ENCODE data around the gene STIP1. TPM values are rescaled to one million over a fixed set of nuclear protein-coding genes. Genes with fewer than 3 reads are reported as not detected.

STIP1 gene
- total RNA-seq, 1 donor from 2014 or later = 108 TPM

- Mint-ChIP-seq H3K4me3 (ENCODE audit: unreplicated experiment) (no peak overlapping the region), H3K36me3 (ENCODE audit: low read depth) (peaks cover 12% of the 10 kb centered on the region), H3K9me3 (ENCODE audit: low read depth) (no peaks in the 10 kb centered on the region), H3K27me3 (ENCODE audit: low read depth) (no peaks in the 10 kb centered on the region), H3K4me1 (ENCODE audit: low read depth) (peaks cover 37% of the 10 kb centered on the region), H3K27ac (ENCODE audit: unreplicated experiment) (peak overlapping the region; percentile 15)
- DNase-seq (ENCODE audit: low spot score) = no peak
- no peak for TF ChIP-seq CTCF (IDR thresholded peaks at IDR 0.05)
These were observed 53.0 kb downstream of the STIP1 start for GRCh38 chr11:64238999-64239398.

- H3K27me3 Mint-ChIP-seq (ENCODE audit: low read depth) = no peaks in the 10 kb centered on the region
These were observed 53.9 kb downstream of the STIP1 start for GRCh38 chr11:64239662-64240434.

GRCh38 chr11:64240435-64241240, 54.7 kb downstream of the STIP1 start, which contains the start of gene FKBP2:
Gene FKBP2, plus strand, starts transcription at chr11:64241095. Its CDS starts 1,293 bp downstream, at chr11:64242388.
- peaks cover 12% of the 10 kb centered on the region for H3K36me3 Mint-ChIP-seq (ENCODE audit: low read depth)
- DNase-seq (ENCODE audit: low spot score) = peak; percentile 99
- peaks cover 38% of the 10 kb centered on the region for H3K4me1 Mint-ChIP-seq (ENCODE audit: low read depth)
- no peaks in the 10 kb centered on the region for H3K9me3 Mint-ChIP-seq (ENCODE audit: low read depth)
- peak within 1 kb of the TSS; percentile 95 for H3K27ac Mint-ChIP-seq (ENCODE audit: unreplicated experiment)
- peak within 1 kb of the TSS; percentile 87 for H3K4me3 Mint-ChIP-seq (ENCODE audit: unreplicated experiment)
- no peak for TF ChIP-seq CTCF (IDR thresholded peaks at IDR 0.05)
- no peaks in the 10 kb centered on the region for H3K27me3 Mint-ChIP-seq (ENCODE audit: low read depth)

More at GRCh38 chr11:64239662-64240434, 53.9 kb downstream of the STIP1 start:
- Mint-ChIP-seq H3K27ac (ENCODE audit: unreplicated experiment) (peak overlapping the region; percentile 95), H3K36me3 (ENCODE audit: low read depth) (peaks cover 12% of the 10 kb centered on the region), H3K4me3 (ENCODE audit: unreplicated experiment) (peak overlapping the region; percentile 87), H3K4me1 (ENCODE audit: low read depth) (peaks cover 41% of the 10 kb centered on the region), H3K9me3 (ENCODE audit: low read depth) (no peaks in the 10 kb centered on the region)
- DNase-seq (ENCODE audit: low spot score) = no peak
- no peak for TF ChIP-seq CTCF (IDR thresholded peaks at IDR 0.05)

- no peak for TF ChIP-seq CTCF (IDR thresholded peaks at IDR 0.05)
- Mint-ChIP-seq H3K27ac (ENCODE audit: unreplicated experiment) (peak overlapping the region; percentile 95), H3K9me3 (ENCODE audit: low read depth) (no peaks in the 10 kb centered on the region), H3K36me3 (ENCODE audit: low read depth) (peaks cover 12% of the 10 kb centered on the region), H3K4me1 (ENCODE audit: low read depth) (peaks cover 37% of the 10 kb centered on the region), H3K27me3 (ENCODE audit: low read depth) (no peaks in the 10 kb centered on the region), H3K4me3 (ENCODE audit: unreplicated experiment) (peak overlapping the region; percentile 87)
- no peak for DNase-seq (ENCODE audit: low spot score)
These were observed 55.2 kb downstream of the STIP1 start for GRCh38 chr11:64241241-64241490.

- peak; percentile 100 for DNase-seq (ENCODE audit: low spot score)
These were observed 55.8 kb downstream of the STIP1 start for GRCh38 chr11:64241491-64242374.

More at GRCh38 chr11:64241491-64242374, 55.8 kb downstream of the STIP1 start:
- Mint-ChIP-seq H3K4me3 (ENCODE audit: unreplicated experiment) (peak overlapping the region; percentile 87), H3K9me3 (ENCODE audit: low read depth) (no peaks in the 10 kb centered on the region), H3K27me3 (ENCODE audit: low read depth) (no peaks in the 10 kb centered on the region), H3K27ac (ENCODE audit: unreplicated experiment) (peak overlapping the region; percentile 95), H3K4me1 (ENCODE audit: low read depth) (peaks cover 37% of the 10 kb centered on the region), H3K36me3 (ENCODE audit: low read depth) (peaks cover 12% of the 10 kb centered on the region)
- no peak for TF ChIP-seq CTCF (IDR thresholded peaks at IDR 0.05)
